K562 (cell line): Measurements from ENCODE around the gene ACTN4. TPM values are rescaled to one million over a fixed set of nuclear protein-coding genes. Genes with fewer than 3 reads are reported as not detected.

Source experiments
- ATAC-seq: fragments of 200-7000 bp; cut with Tn5 transposase; 3 replicates; pipeline ENCODE4 v1.9.1; 2020; ENCODE audit warnings: moderate library complexity
- BruUV-seq: library from RNA; stranded (reverse); fragments of 400-500 nt; replicated peaks from 2 replicates; lab custom pipeline; 2021; lab: Mats Ljungman, UMichigan
- CTCF ChIA-PET: fragments of 300-600 bp; formaldehyde crosslinking; extraction: SDS; loops from one replicate; lab custom pipeline; 2021; ENCODE audit warnings: low intra/inter-chr PET ratio; lab: Yijun Ruan, JAX
- POLR2A ChIA-PET: fragments of 300-600, 350-650 bp; sonication (Branson Sonifier 250); formaldehyde crosslinking; extraction: SDS; loops from one replicate; lab custom pipeline; 2021; ENCODE audit warnings: antibody characterized with exemption, inconsistent platforms; lab: Yijun Ruan, JAX
- DNase-seq, 4 experiments: peaks; one replicate each; pipeline versions ENCODE4 v3.0.0 to v3.0.0-alpha.2; 2011 to 2018; ENCODE audit warnings: low spot score in 3 of 4, mixed read lengths in 3 of 4; ENCODE audit errors: extremely low read depth in 1 of 4
- FAIRE-seq: peaks from 2 replicates; lab custom pipeline; 2011; peaks lifted over from hg19 to GRCh38; lab: Jason Lieb, UNC
- H2AFZ ChIP-seq: 2 replicates; pipeline ENCODE4 v1.6.0; 2011; ENCODE audit warnings: low read depth, low read length, control low read depth, inconsistent platforms
- H3K27ac ChIP-seq: fragments of 200-600 bp; 3 replicates; pipeline ENCODE4 v1.8.0; 2011; ENCODE audit warnings: low read depth, mild to moderate bottlenecking, control low read depth, inconsistent platforms, low read length, moderate library complexity, mixed read lengths; ENCODE audit errors: extremely low read depth
- H3K27me3 ChIP-seq, 2 experiments: fragments of 300-600 bp in 1 of 2; 2 replicates in 1 of 2; 3 replicates in 1 of 2; pipeline versions ENCODE4 v1.6.0 to v1.8.0; 2011; ENCODE audit warnings: inconsistent platforms in 2 of 2, low read length in 2 of 2, mild to moderate bottlenecking in 1 of 2, mixed read lengths in 1 of 2, moderate library complexity in 1 of 2; ENCODE audit not compliant: control insufficient read depth in 2 of 2, insufficient read depth in 2 of 2
- H3K36me3 ChIP-seq: fragments of 300-600 bp; 3 replicates; pipeline ENCODE4 v1.8.0; 2011; ENCODE audit warnings: mild to moderate bottlenecking, low read length, inconsistent platforms; ENCODE audit not compliant: control insufficient read depth, insufficient read depth
- H3K4me1 ChIP-seq, 2 experiments: fragments of 200-600 bp in 1 of 2; replicated peaks in 1 of 2; 2 replicates in 1 of 2; 3 replicates in 1 of 2; pipeline versions ENCODE4 v1.5.1 to v1.8.0; 2011; ENCODE audit warnings: inconsistent platforms in 2 of 2, low read length in 2 of 2, mild to moderate bottlenecking in 1 of 2, mixed read lengths in 1 of 2, moderate library complexity in 1 of 2; ENCODE audit not compliant: control insufficient read depth in 2 of 2, insufficient read depth in 2 of 2
- H3K4me2 ChIP-seq: 2 replicates; pipeline ENCODE4 v1.6.1; 2011; ENCODE audit warnings: low read length, control low read depth, inconsistent platforms, mixed read lengths; ENCODE audit not compliant: insufficient read depth
- H3K4me3 ChIP-seq: fragments of 200-600 bp; sonication (generic), shearing (Covaris generic); 2 replicates; pipeline ENCODE4 v1.5.1; 2016; ENCODE audit warnings: control low read depth, inconsistent platforms
- H3K79me2 ChIP-seq: fragments of 200-600 bp; 3 replicates; pipeline ENCODE4 v1.8.0; 2011; ENCODE audit warnings: low read length, inconsistent platforms; ENCODE audit not compliant: control insufficient read depth, insufficient read depth
- H3K9ac ChIP-seq, 2 experiments: 2 replicates each; pipeline versions ENCODE4 v1.6.0 to v1.6.1; 2011; ENCODE audit warnings: low read depth in 2 of 2, low read length in 2 of 2, control low read depth in 1 of 2, inconsistent platforms in 1 of 2, mild to moderate bottlenecking in 1 of 2, mixed read lengths in 1 of 2; ENCODE audit not compliant: insufficient read depth in 1 of 2
- H3K9me1 ChIP-seq: one replicate; pipeline ENCODE4 v1.6.0; 2011; ENCODE audit warnings: inconsistent platforms, mild to moderate bottlenecking, low read length, moderate library complexity; ENCODE audit not compliant: control insufficient read depth, insufficient read depth
- H3K9me3 ChIP-seq: replicated peaks from 2 replicates; pipeline ENCODE4 v1.5.1; 2011; ENCODE audit warnings: low read depth, low read length, inconsistent platforms; ENCODE audit not compliant: control insufficient read depth, insufficient read depth
- H4K20me1 ChIP-seq: replicated peaks from 2 replicates; pipeline ENCODE4 v1.6.1; 2011; ENCODE audit warnings: low read length, inconsistent platforms, mixed read lengths; ENCODE audit not compliant: control insufficient read depth, insufficient read depth
- ZNF316 ChIP-seq: fragments of 450-650 bp; IDR thresholded peaks from 2 replicates; pipeline ENCODE4 v1.6.1; 2016
- WGBS: fragments of 100-300 bp; shearing (Covaris generic); methylation state at CpG from one replicate; pipeline ENCODE4 v1.1.6; 2016; ENCODE audit warnings: low coverage, mixed read lengths; ENCODE audit not compliant: insufficient coverage; ENCODE audit errors: missing lambda C conversion rate; 5-methylcytosine and 5-hydroxymethylcytosine counted together
- in situ Hi-C: fragments of 300-500 bp; cut with MboI; formaldehyde crosslinking; loops from 4 replicates; pipeline ENCODE4 v1.15.0; 2018; ENCODE audit warnings: inconsistent platforms, mixed read lengths
- intact Hi-C: fragments of 100-400 bp; cut with micrococcal nuclease; formaldehyde crosslinking; loops from 2 replicates; pipeline ENCODE4 v1.14.2; 2022
- polyA plus RNA-seq, 8 experiments: library from polyadenylated mRNA; depleted of rRNA in 4 of 8; stranded (reverse) in 5 of 8; unstranded in 3 of 8; fragments of >200 nt; fragmentation: Nextera tagmentation in 2 of 8; fragmentation: Illumina TruSeq in 1 of 8; extraction: Ambion mirVana in 2 of 8; extraction: Trizol in 1 of 8; gene quantifications; 2 replicates each; pipeline versions ENCODE4 v1.2.1 to v1.2.3, GENCODE V29; 2011 to 2014; ENCODE audit warnings: inconsistent platforms in 1 of 8, missing spikeins in 1 of 8
- total RNA-seq, 7 experiments: library from RNA; depleted of rRNA in 6 of 7; stranded (reverse); fragments of >200 nt in 6 of 7; fragmentation: Illumina TruSeq in 2 of 7; extraction: Trizol in 2 of 7; gene quantifications; 2 replicates each; pipeline versions ENCODE4 v1.2.1 to v1.2.3, GENCODE V29; 2011 to 2021; ENCODE audit warnings: low replicate concordance in 1 of 7
- TF ChIP-seq, protein P1 (sequence below), 2 experiments: fragments of 450-650 bp; IDR thresholded peaks; 2 replicates each; pipeline ENCODE4 v1.6.1; 2016

Gene ACTN4
- total and polyA plus RNA-seq, 9 of the 15 experiments (the other 6 are each of a cell fraction or from before 2014, with no cell fraction given): 3.1 to 385 (median 125) TPM

GRCh38 chr19:38700350-38700901 is 53.0 kb downstream of the ACTN4 start:
- TF ChIP-seq ZNF316: no peak
- TF ChIP-seq, protein P1, sequence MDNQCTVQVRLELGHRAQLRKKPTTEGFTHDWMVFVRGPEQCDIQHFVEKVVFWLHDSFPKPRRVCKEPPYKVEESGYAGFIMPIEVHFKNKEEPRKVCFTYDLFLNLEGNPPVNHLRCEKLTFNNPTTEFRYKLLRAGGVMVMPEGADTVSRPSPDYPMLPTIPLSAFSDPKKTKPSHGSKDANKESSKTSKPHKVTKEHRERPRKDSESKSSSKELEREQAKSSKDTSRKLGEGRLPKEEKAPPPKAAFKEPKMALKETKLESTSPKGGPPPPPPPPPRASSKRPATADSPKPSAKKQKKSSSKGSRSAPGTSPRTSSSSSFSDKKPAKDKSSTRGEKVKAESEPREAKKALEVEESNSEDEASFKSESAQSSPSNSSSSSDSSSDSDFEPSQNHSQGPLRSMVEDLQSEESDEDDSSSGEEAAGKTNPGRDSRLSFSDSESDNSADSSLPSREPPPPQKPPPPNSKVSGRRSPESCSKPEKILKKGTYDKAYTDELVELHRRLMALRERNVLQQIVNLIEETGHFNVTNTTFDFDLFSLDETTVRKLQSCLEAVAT (IDR thresholded peaks at IDR 0.05): peak in 1 of 2 experiments; percentile 48; a peak in 1 of 4 replicates
- Histone ChIP-seq H3K9me3 (no peaks in the 10 kb centered on the region), H3K4me1 (peaks cover 0 to 18% of the 10 kb centered on the region in 2 experiments; a peak in 2 of 5 replicates), H3K79me2 (peaks cover 46% of the 10 kb centered on the region), H3K27me3 (no peaks in the 10 kb centered on the region), H2AFZ (no peak overlapping the region), H3K4me3 (no peak overlapping the region), H3K27ac (no peak overlapping the region), H3K9me1 (peaks cover 6% of the 10 kb centered on the region), H3K9ac (peak overlapping the region in 1 of 2 experiments; percentile 60; a peak in 1 of 4 replicates), H4K20me1 (peaks cover 13% of the 10 kb centered on the region; the same call in 1 of the 2 replicates), H3K4me2 (no peak overlapping the region), H3K36me3 (peaks cover 93% of the 10 kb centered on the region; the same call in 2 of the 3 replicates)
- WGBS: 95% methylated on average over 18 of the region's 22 CpGs
- in situ Hi-C loops (no loop called here), intact Hi-C loops (no loop called here)
- CTCF ChIA-PET: no interaction called here
- POLR2A ChIA-PET: interaction anchor here (0.7 to 1.9 kb wide), 2 partner anchors 9 to 11 kb away, joined by 4 to 5 read pairs; no protein-coding TSS in a partner anchor
- FAIRE-seq (no peak), DNase-seq (no peak), ATAC-seq (no peak)
- BruUV-seq: no TSS peak
